Measurements from ENCODE around the gene KRTAP9-7.

The KRTAP9-7 gene

GRCh38 chr17:41315814-41316445 is 40.4 kb downstream of the KRTAP9-7 start:
- no peaks in the 10 kb centered on the region for H3K4me1 ChIP-seq (ENCODE audit: control insufficient read depth in 1 of 2, insufficient read depth in 1 of 2, low read depth in 1 of 2, low read length in 1 of 2)
- H3K4me3 ChIP-seq (ENCODE audit: low read depth in 1 of 2, low read length in 1 of 2): no peak overlapping the region
- no peak overlapping the region for H3K27ac ChIP-seq
- no peak for TF ChIP-seq CTCF (IDR thresholded peaks at IDR 0.05)
- no peaks in the 10 kb centered on the region for H3K27me3 ChIP-seq
- no peaks in the 10 kb centered on the region for H3K36me3 ChIP-seq
- no peaks in the 10 kb centered on the region for H3K9me3 ChIP-seq

- Histone ChIP-seq H3K27ac (no peak overlapping the region), H3K4me1 (ENCODE audit: control insufficient read depth in 1 of 2, insufficient read depth in 1 of 2, low read depth in 1 of 2, low read length in 1 of 2) (no peaks in the 10 kb centered on the region), H3K9me3 (no peaks in the 10 kb centered on the region), H3K4me3 (ENCODE audit: low read depth in 1 of 2, low read length in 1 of 2) (no peak overlapping the region), H3K36me3 (no peaks in the 10 kb centered on the region), H3K27me3 (no peaks in the 10 kb centered on the region)
- no peak for TF ChIP-seq CTCF (IDR thresholded peaks at IDR 0.05)
These were observed 42.7 kb downstream of the KRTAP9-7 start for GRCh38 chr17:41318231-41318630.

- Histone ChIP-seq H3K27ac (no peak overlapping the region), H3K9me3 (no peaks in the 10 kb centered on the region), H3K4me1 (ENCODE audit: control insufficient read depth in 1 of 2, insufficient read depth in 1 of 2, low read depth in 1 of 2, low read length in 1 of 2) (peaks cover 7 to 8% of the 10 kb centered on the region in 2 experiments), H3K36me3 (no peaks in the 10 kb centered on the region), H3K27me3 (no peaks in the 10 kb centered on the region), H3K4me3 (ENCODE audit: low read depth in 1 of 2, low read length in 1 of 2) (no peak overlapping the region)
- no peak for TF ChIP-seq CTCF (IDR thresholded peaks at IDR 0.05)
These were observed 46.8 kb downstream of the KRTAP9-7 start for GRCh38 chr17:41322094-41322902.

GRCh38 chr17:41322903-41323895 is 47.7 kb downstream of the KRTAP9-7 start:
- H3K27ac ChIP-seq: no peak overlapping the region

More at GRCh38 chr17:41322903-41323895, 47.7 kb downstream of the KRTAP9-7 start:
- Histone ChIP-seq H3K4me1 (ENCODE audit: control insufficient read depth in 1 of 2, insufficient read depth in 1 of 2, low read depth in 1 of 2, low read length in 1 of 2) (peaks cover 7 to 8% of the 10 kb centered on the region in 2 experiments), H3K27me3 (no peaks in the 10 kb centered on the region), H3K4me3 (ENCODE audit: low read depth in 1 of 2, low read length in 1 of 2) (no peak overlapping the region), H3K36me3 (no peaks in the 10 kb centered on the region), H3K9me3 (no peaks in the 10 kb centered on the region)
- TF ChIP-seq CTCF (IDR thresholded peaks at IDR 0.05): no peak

All from neutrophil (primary cell).